HL-60 (cell line): ENCODE results near the gene C2orf78.

Source experiments
- GABPA ChIP-seq: IDR thresholded peaks from 2 replicates; pipeline ENCODE4 v1.6.1; 2012; ENCODE audit warnings: low read depth
- TF ChIP-seq, protein P1 (sequence below): IDR thresholded peaks from one replicate; pipeline ENCODE4 v1.5.1; 2011; ENCODE audit warnings: low read length, control low read depth, inconsistent platforms; ENCODE audit not compliant: insufficient read depth

DNA sequence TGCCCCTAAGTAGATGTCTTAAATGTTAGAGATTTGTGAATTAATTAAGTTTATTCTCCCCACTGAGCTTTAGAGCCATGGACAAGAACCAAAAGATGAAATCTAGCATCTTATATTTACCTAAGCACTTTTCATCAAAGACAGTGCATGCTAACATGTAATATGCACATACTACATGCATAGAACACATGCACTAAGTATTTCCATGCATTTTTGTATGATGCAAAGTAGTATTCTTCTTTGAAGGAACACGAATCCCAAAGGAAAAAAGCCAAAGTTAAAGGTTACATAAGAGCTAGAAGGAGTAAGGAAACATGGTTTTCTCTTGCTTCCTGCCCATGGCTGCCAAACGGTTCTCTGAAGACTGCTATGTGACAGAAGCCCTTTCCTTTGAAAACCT is 60.1 kb downstream of the C2orf78 start:
- TF ChIP-seq, protein P1, sequence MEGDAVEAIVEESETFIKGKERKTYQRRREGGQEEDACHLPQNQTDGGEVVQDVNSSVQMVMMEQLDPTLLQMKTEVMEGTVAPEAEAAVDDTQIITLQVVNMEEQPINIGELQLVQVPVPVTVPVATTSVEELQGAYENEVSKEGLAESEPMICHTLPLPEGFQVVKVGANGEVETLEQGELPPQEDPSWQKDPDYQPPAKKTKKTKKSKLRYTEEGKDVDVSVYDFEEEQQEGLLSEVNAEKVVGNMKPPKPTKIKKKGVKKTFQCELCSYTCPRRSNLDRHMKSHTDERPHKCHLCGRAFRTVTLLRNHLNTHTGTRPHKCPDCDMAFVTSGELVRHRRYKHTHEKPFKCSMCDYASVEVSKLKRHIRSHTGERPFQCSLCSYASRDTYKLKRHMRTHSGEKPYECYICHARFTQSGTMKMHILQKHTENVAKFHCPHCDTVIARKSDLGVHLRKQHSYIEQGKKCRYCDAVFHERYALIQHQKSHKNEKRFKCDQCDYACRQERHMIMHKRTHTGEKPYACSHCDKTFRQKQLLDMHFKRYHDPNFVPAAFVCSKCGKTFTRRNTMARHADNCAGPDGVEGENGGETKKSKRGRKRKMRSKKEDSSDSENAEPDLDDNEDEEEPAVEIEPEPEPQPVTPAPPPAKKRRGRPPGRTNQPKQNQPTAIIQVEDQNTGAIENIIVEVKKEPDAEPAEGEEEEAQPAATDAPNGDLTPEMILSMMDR = no peak
- TF ChIP-seq GABPA = no peak
